ENCODE results near the gene LILRB5. TPM values are rescaled to one million over a fixed set of nuclear protein-coding genes. Genes with fewer than 3 reads are reported as not detected.
"Not testable (repeated sequence)": the region's sequence is repeated elsewhere in the genome, so short reads cannot be mapped to it uniquely, and the experiment has no call there.

Gene LILRB5
- total RNA-seq, 2 donors from 2014 or later: not detected

- H3K27ac Mint-ChIP-seq: peak overlapping the region; percentile 81 to 91
- no peak for DNase-seq (ENCODE audit: low spot score in 2 of 2)
- H3K9me3 Mint-ChIP-seq: no peaks in the 10 kb centered on the region
- H3K36me3 Mint-ChIP-seq: peaks cover 25 to 60% of the 10 kb centered on the region in 2 donors
- ATAC-seq: peak in 1 of 2 donors; percentile 3
Measured at GRCh38 chr19:54209058-54209810, 47.8 kb downstream of the LILRB5 start.

GRCh38 chr19:54208784-54209057, 48.4 kb downstream of the LILRB5 start:
- Mint-ChIP-seq H3K27ac (peak overlapping the region; percentile 81 to 91), H3K36me3 (peaks cover 25 to 65% of the 10 kb centered on the region in 2 donors), H3K9me3 (no peaks in the 10 kb centered on the region)
- ATAC-seq (no peak), DNase-seq (ENCODE audit: low spot score in 2 of 2) (no peak)

DNA sequence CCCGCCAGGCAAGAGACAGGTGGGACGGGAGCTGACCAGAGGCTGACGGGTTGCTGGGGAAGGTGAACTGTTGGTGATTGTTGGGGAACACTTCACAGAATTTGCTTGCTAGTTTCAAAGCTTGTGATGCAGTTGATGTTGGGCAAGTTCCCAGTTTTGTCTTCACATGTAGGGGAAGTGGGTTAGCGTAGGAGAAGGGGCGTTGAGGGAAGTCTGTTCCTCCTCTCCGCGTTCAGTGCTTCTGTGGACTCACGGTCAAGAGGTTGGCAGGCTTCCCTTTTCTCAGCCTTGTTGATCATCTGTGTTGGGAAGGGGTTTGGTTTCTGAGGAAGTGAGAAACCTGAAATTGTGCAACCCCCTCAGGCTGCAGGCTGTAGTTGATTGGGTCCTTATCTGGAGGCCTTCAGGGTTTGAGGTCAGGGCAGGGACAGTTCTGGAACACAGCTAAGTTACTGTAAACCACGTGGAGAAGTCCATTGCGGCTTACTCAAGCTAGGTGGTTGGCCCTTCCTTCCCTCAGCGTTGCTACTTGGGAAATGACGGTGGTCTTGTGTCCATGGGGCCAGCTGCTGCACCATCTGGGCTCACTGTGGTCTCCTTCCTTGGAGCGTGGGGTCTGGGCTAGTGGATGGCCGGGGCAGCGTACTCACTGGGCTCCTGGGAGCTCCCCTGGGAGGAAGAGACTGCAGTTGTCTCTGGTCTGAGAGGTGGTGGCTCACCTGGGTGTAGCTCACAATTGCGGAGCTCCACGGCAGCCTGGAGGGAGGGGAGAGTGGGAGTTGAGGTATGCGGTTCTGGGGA, 48.9 kb downstream of the LILRB5 start:
- peak; percentile 9 to 36 for ATAC-seq
- H3K36me3 Mint-ChIP-seq: peaks cover 28 to 68% of the 10 kb centered on the region in 2 donors

DNA sequence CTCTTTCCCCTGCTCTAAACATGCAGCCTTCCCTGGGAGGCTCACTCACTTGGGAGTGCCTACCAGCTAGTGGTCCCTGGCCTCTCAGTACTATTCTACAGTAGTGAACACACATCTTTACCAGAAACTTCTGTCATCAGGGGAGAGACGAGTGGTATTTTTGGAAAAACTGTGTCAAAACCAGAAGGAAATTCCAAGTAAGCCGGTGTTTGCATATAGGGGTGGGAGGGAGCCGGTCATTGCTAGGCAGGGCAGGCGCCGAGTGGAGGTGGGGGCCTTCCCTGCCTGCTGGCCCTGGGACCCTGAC, 49.4 kb downstream of the LILRB5 start:
- H3K36me3 Mint-ChIP-seq: peaks cover 28 to 68% of the 10 kb centered on the region in 2 donors
- ATAC-seq (peak; percentile 13 to 16), DNase-seq (ENCODE audit: low spot score in 2 of 2) (no peak)

More for the DNA sequence above, 48.9 kb downstream of the LILRB5 start:
- Mint-ChIP-seq H3K27ac (peak overlapping the region; percentile 81 to 91), H3K9me3 (no peaks in the 10 kb centered on the region)
- peak in 1 of 2 donors; percentile 52 for DNase-seq (ENCODE audit: low spot score in 2 of 2)

DNA sequence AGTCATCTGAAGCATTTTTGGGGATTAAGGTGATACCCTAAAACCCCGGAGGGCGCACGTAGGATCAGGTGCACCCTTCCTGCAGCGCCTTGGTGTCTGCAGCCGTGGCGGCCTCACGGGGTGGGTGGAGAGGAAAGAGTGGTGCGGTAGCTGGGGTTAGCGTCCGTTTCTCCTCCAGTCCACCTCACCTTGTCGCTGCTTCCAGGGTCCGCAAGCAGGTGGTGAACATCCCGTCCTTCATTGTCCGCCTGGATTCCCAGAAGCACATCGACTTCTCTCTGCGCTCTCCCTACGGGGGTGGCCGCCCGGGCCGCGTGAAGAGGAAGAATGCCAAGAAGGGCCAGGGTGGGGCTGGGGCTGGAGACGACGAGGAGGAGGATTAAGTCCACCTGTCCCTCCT, 49.9 kb downstream of the LILRB5 start:
- Mint-ChIP-seq H3K27ac (peak overlapping the region; percentile 81 to 91), H3K36me3 (peaks cover 31 to 70% of the 10 kb centered on the region in 2 donors)
- H3K9me3 Mint-ChIP-seq; ATAC-seq; DNase-seq (ENCODE audit: low spot score in 2 of 2): not testable (repeated sequence)

More for the DNA sequence above, 49.4 kb downstream of the LILRB5 start:
- Mint-ChIP-seq H3K9me3 (no peaks in the 10 kb centered on the region), H3K27ac (peak overlapping the region; percentile 81 to 91)

GRCh38 chr19:54206831-54207177, 50.3 kb downstream of the LILRB5 start:
- H3K36me3 Mint-ChIP-seq: peaks cover 35 to 74% of the 10 kb centered on the region in 2 donors
- ATAC-seq (no peak), DNase-seq (ENCODE audit: low spot score in 2 of 2) (no peak)
- peak overlapping the region; percentile 81 to 91 for H3K27ac Mint-ChIP-seq
- H3K9me3 Mint-ChIP-seq: no peaks in the 10 kb centered on the region

DNA sequence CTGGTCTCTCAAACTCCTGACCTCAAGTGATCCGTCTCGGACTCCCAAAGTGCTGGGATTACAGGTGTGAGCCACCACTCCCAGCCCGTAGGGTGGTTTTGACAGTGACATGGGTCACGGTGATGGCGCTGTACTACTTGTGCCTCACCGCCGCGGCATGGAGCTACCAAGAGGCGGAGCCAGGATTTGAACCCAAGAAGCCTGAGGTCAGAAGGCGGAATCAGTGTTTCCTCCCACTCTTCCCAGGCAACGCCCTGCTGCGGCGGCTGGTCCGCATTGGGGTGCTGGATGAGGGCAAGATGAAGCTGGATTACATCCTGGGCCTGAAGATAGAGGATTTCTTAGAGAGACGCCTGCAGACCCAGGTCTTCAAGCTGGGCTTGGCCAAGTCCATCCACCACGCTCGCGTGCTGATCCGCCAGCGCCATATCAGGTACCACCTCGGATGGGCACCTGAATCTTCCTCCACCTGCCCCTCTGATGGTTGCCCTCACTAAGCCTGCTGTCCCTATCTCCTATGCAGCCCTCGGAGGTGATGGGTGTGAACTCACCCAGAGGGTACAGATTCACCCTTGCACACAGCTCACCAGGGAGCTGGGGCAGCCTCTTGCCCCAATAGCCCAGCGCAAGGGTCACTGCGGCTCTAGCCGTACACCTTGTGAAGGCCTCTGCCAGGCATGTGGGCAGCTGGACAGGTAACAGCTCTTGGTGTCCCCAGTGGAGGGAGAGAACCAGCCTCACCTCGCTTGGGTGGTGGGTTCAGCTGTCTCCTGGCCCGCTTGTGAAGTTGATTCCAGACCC, 50.8 kb downstream of the LILRB5 start:
- H3K9me3 Mint-ChIP-seq: no peaks in the 10 kb centered on the region
- DNase-seq (ENCODE audit: low spot score in 2 of 2) (no peak), ATAC-seq (no peak)
- H3K36me3 Mint-ChIP-seq: peaks cover 40 to 78% of the 10 kb centered on the region in 2 donors
- H3K27ac Mint-ChIP-seq: peak overlapping the region; percentile 81 to 91

DNA sequence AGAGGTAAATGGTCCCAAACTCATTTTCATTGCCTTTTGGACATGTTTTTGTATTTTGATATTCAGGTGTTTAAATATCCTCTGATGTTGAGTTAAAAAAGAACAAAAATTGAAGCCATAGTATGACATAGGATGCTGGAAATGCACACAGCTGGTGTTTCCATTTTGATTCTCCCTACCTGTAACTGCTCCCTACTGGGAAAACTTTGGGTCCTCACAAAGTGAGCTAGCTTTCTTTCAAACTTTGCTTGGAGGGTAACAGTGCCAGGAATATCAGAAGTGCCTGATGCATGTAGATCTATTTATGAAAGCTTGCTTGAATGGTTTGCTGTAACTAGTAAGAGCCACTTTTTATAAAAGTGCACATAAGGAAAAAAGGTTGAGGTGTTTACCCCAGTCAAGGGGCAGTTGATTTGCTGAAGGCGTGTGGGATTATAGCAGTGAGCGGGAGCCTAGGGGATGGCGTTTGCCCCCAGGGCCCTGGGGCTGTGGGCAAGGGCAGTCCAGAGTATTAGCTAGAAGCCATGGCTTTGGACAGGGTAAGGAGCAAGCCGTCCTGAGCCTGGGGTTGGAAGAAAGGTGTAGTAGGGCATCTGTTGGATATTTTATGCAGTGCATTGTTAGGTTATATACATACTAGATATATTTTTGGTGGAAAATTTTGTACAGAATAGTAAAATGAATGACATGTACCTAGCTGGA, 52.2 kb downstream of the LILRB5 start:
- ATAC-seq (no peak), DNase-seq (ENCODE audit: low spot score in 2 of 2) (no peak)
- peaks cover 43 to 77% of the 10 kb centered on the region in 2 donors for H3K36me3 Mint-ChIP-seq
- H3K27ac Mint-ChIP-seq: peak overlapping the region; percentile 61 to 88
- H3K9me3 Mint-ChIP-seq: no peaks in the 10 kb centered on the region

DNA sequence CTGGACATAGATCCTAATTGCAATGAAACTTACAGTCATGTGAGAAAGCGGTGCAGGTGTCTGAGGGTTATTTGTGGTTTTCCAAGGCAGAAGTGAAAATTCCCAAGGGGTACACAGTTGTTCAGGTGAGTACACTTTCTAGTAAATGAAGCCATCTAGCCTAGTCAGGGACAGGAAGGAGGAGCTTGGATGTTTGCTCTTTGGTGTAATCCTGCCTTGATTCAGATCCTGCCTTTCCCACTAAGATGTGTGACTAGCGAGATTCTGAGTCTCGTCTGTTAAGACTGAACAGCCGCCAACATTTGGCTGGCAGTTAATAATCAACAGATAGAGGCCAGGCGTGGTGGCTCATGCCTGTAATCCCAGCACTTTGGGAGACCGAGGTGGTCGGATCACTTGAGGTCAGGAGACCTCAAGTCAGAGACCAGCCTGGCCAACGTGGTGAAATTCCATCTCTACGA, 53.9 kb downstream of the LILRB5 start:
- ATAC-seq (no peak), DNase-seq (ENCODE audit: low spot score in 2 of 2) (no peak)
- peak overlapping the region; percentile 56 to 100 for H3K27ac Mint-ChIP-seq
- peaks cover 43 to 69% of the 10 kb centered on the region in 2 donors for H3K36me3 Mint-ChIP-seq
- H3K9me3 Mint-ChIP-seq: no peaks in the 10 kb centered on the region

DNA sequence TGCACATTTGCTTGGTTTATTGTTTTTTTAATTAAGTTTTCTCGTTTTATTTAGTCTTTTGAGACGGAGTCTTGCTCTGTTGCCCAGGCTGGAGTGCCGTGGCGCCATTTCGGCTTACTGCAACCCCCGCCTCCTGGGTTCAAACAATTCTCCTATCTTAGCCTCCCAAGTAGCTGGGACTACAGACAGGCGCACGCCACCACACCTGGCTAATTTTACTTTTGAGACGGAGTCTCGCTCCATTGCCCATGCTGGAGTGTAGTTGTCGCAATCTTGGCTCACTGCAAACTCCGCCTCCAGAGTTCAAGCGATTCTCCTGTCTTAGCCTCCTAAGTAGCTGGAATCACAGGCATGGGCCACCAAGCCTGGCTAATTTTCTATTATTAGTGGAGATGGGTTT, 55.1 kb downstream of the LILRB5 start:
- ATAC-seq (no peak), DNase-seq (ENCODE audit: low spot score in 2 of 2) (no peak)
- Mint-ChIP-seq H3K27ac (peak overlapping the region; percentile 93 to 100), H3K36me3 (peaks cover 43 to 58% of the 10 kb centered on the region in 2 donors), H3K9me3 (no peaks in the 10 kb centered on the region)

DNA sequence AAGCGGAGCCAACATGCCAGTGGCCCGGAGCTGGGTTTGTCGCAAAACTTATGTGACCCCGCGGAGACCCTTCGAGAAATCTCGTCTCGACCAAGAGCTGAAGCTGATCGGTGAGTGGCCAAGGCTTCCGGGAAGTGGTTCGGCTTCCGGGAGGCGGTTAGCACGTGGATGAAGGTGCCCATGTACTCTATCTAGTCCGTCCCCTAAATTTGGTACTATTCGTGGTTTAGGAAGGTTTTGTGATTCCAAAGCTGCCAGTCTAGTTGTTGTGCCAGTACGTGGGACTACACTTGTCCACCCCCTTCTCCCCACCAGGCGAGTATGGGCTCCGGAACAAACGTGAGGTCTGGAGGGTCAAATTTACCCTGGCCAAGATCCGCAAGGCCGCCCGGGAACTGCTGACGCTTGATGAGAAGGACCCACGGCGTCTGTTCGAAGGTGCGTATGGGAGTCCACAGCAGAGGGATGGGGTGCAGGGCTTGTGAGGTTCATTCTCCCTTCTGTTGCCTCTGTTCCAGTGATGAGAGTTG, 55.8 kb downstream of the LILRB5 start:
- Mint-ChIP-seq H3K27ac (peak overlapping the region; percentile 93 to 100), H3K36me3 (peaks cover 43 to 52% of the 10 kb centered on the region in 2 donors), H3K9me3 (no peaks in the 10 kb centered on the region)
- DNase-seq (ENCODE audit: low spot score in 2 of 2): no peak
- no peak for ATAC-seq

Other genes starting within 250 kb of the LILRB5 start
- not detected for gene VSTM1, start 193.4 kb downstream of the LILRB5 start, total RNA-seq
- gene TARM1, start 175.9 kb downstream of the LILRB5 start, total RNA-seq: not detected
- under 1 TPM in 1 of 2 donors, not detected in 1; 0.72 TPM for gene OSCAR, start 156.5 kb downstream of the LILRB5 start, total RNA-seq
- gene NDUFA3, start 154.4 kb downstream of the LILRB5 start, total RNA-seq: 10 to 100 TPM; 59.4 to 76.1 TPM
- 10 to 100 TPM; 30.4 to 37.4 TPM for gene TFPT, start 141.6 kb downstream of the LILRB5 start, total RNA-seq
- 10 to 100 TPM; 47.9 to 92.9 TPM for gene PRPF31, start 141.5 kb downstream of the LILRB5 start, total RNA-seq
- gene CNOT3, start 119.5 kb downstream of the LILRB5 start, total RNA-seq: 10 to 100 TPM; 57.3 to 59.9 TPM
- 1 to 10 TPM; 3.5 to 6.1 TPM for gene LENG1, start 97.6 kb downstream of the LILRB5 start, total RNA-seq
- gene TMC4, start 84.1 kb downstream of the LILRB5 start, total RNA-seq: not detected
- gene MBOAT7, start 67.7 kb downstream of the LILRB5 start, total RNA-seq: 10 to 100 TPM; 56.8 to 97.2 TPM
- 10 to 100 TPM; 10.2 to 15.8 TPM for gene TSEN34, start 66.0 kb downstream of the LILRB5 start, total RNA-seq
- gene RPS9, start 56.4 kb downstream of the LILRB5 start, total RNA-seq: 1,000 to 10,000 TPM; 1,448 to 1,707 TPM
- under 1 TPM in 1 of 2 donors, not detected in 1; 0.37 TPM for gene LILRB3, start 34.3 kb downstream of the LILRB5 start, total RNA-seq
- not detected for gene LILRA6, start 14.5 kb downstream of the LILRB5 start, total RNA-seq
- not detected for gene LILRB2, start 23.8 kb upstream of the LILRB5 start, total RNA-seq
- gene LILRA5, start 55.9 kb upstream of the LILRB5 start, total RNA-seq: not detected
- gene LILRA4, start 81.9 kb upstream of the LILRB5 start, total RNA-seq: not detected
- 1 to 10 TPM; 2.9 to 9.9 TPM for gene LAIR1, start 107.7 kb upstream of the LILRB5 start, total RNA-seq
- under 1 TPM in 1 of 2 donors, not detected in 1; 0.37 TPM for gene TTYH1, start 158.2 kb upstream of the LILRB5 start, total RNA-seq
- gene LENG8, start 191.9 kb upstream of the LILRB5 start, total RNA-seq: 100 to 1,000 TPM; 191 to 205 TPM
- gene LENG9, start 206.5 kb upstream of the LILRB5 start, total RNA-seq: 1 to 10 TPM; 2.5 to 5.8 TPM
- not detected for gene CDC42EP5, start 216.0 kb upstream of the LILRB5 start, total RNA-seq
- 1 to 10 TPM; 1.7 to 8.4 TPM for gene LAIR2, start 245.6 kb upstream of the LILRB5 start, total RNA-seq

Measured in activated naive CD4-positive, alpha-beta T cell treated with anti-CD3 and anti-CD28 coated beads, Interleukin-2, amount 50 U/mL, for 72 hours (primary cell).